Measurements from ENCODE around the gene RABEPK. TPM values are rescaled to one million over a fixed set of nuclear protein-coding genes. Genes with fewer than 3 reads are reported as not detected.

Gene RABEPK
- total RNA-seq, 1 donor from 2014 or later = 19.0 TPM

- H3K27ac Mint-ChIP-seq = peak overlapping the region; percentile 97
- H3K4me3 Mint-ChIP-seq = peak overlapping the region; percentile 97
- peaks cover 31% of the 10 kb centered on the region for H3K4me1 Mint-ChIP-seq (ENCODE audit: unreplicated experiment)
- H3K36me3 Mint-ChIP-seq = peaks cover 47% of the 10 kb centered on the region
- DNase-seq (ENCODE audit: extremely low spot score, unreplicated experiment) = no peak
- H3K27me3 Mint-ChIP-seq = peaks cover 6% of the 10 kb centered on the region
- no peak for TF ChIP-seq CTCF (conservative IDR thresholded peaks at IDR 0.05)
- H3K9me3 Mint-ChIP-seq = no peaks in the 10 kb centered on the region
These were observed 40.3 kb downstream of the RABEPK start for GRCh38 chr9:125240649-125240999.

- H3K27me3 Mint-ChIP-seq = peaks cover 6% of the 10 kb centered on the region
- H3K4me3 Mint-ChIP-seq = peak within 1 kb of the TSS; percentile 97
- DNase-seq (ENCODE audit: extremely low spot score, unreplicated experiment) = peak; percentile 100
- TF ChIP-seq CTCF (conservative IDR thresholded peaks at IDR 0.05) = peak; percentile 34
- peak within 1 kb of the TSS; percentile 97 for H3K27ac Mint-ChIP-seq
- H3K4me1 Mint-ChIP-seq (ENCODE audit: unreplicated experiment) = peaks cover 29% of the 10 kb centered on the region
- H3K9me3 Mint-ChIP-seq = no peaks in the 10 kb centered on the region
- peaks cover 42% of the 10 kb centered on the region for H3K36me3 Mint-ChIP-seq
These were observed 40.9 kb downstream of the RABEPK start, which contains the start of gene HSPA5 for GRCh38 chr9:125241000-125241862. HSPA5 (minus strand) TSS chr9:125241343; CDS start chr9:125241126, 217 bp downstream.

GRCh38 chr9:125241863-125242739 is 41.8 kb downstream of the RABEPK start:
- Mint-ChIP-seq H3K27me3 (peaks cover 6% of the 10 kb centered on the region), H3K36me3 (peaks cover 33% of the 10 kb centered on the region), H3K9me3 (no peaks in the 10 kb centered on the region), H3K4me3 (peak overlapping the region; percentile 97), H3K27ac (peak overlapping the region; percentile 97), H3K4me1 (ENCODE audit: unreplicated experiment) (peaks cover 21% of the 10 kb centered on the region)
- no peak for DNase-seq (ENCODE audit: extremely low spot score, unreplicated experiment)
- no peak for TF ChIP-seq CTCF (conservative IDR thresholded peaks at IDR 0.05)

GRCh38 chr9:125243792-125244260 is 43.5 kb downstream of the RABEPK start:
- no peak for DNase-seq (ENCODE audit: extremely low spot score, unreplicated experiment)
- no peak for TF ChIP-seq CTCF (conservative IDR thresholded peaks at IDR 0.05)
- Mint-ChIP-seq H3K4me3 (peak overlapping the region; percentile 51), H3K36me3 (peaks cover 18% of the 10 kb centered on the region), H3K9me3 (no peaks in the 10 kb centered on the region), H3K27ac (peak overlapping the region; percentile 68), H3K4me1 (ENCODE audit: unreplicated experiment) (peaks cover 8% of the 10 kb centered on the region), H3K27me3 (peaks cover 6% of the 10 kb centered on the region)

- Mint-ChIP-seq H3K4me3 (no peak overlapping the region), H3K27ac (no peak overlapping the region), H3K9me3 (no peaks in the 10 kb centered on the region), H3K27me3 (peaks cover 3% of the 10 kb centered on the region), H3K36me3 (peaks cover 1% of the 10 kb centered on the region), H3K4me1 (ENCODE audit: unreplicated experiment) (peaks cover 4% of the 10 kb centered on the region)
- no peak for DNase-seq (ENCODE audit: extremely low spot score, unreplicated experiment)
- TF ChIP-seq CTCF (conservative IDR thresholded peaks at IDR 0.05) = no peak
These were observed 45.9 kb downstream of the RABEPK start for GRCh38 chr9:125246261-125246667.

Measured in type B pancreatic cell (in vitro differentiated cells).